Neural progenitor cell (in vitro differentiated cells): ENCODE measurements around the gene HES2. TPM values are rescaled to one million over a fixed set of nuclear protein-coding genes. Genes with fewer than 3 reads are reported as not detected.
A peak's percentile ranks its signal among the peaks of the same experiment; 100 is the strongest.

Source experiments
- DNase-seq: peaks from one replicate; pipeline ENCODE4 v3.0.0-alpha.2; 2016; ENCODE audit warnings: low spot score
- H2AFZ ChIP-seq: fragments of 200-600 bp; sonication (generic); replicated peaks from 2 replicates; pipeline ENCODE4 v1.6.1; 2016; ENCODE audit warnings: antibody characterized with exemption
- H3F3A ChIP-seq: fragments of 200-600 bp; sonication (generic); 2 replicates; pipeline ENCODE4 v1.6.1; 2016; ENCODE audit warnings: antibody characterized with exemption, low read depth
- H3K27ac ChIP-seq: fragments of 200-600 bp; sonication (generic); 2 replicates; pipeline ENCODE4 v1.5.1; 2016; ENCODE audit warnings: mild to moderate bottlenecking
- H3K27me3 ChIP-seq: fragments of 200-600 bp; sonication (generic); 2 replicates; pipeline ENCODE4 v1.6.1; 2016; ENCODE audit warnings: mild to moderate bottlenecking, moderate library complexity
- H3K36me3 ChIP-seq: fragments of 200-600 bp; sonication (generic); 2 replicates; pipeline ENCODE4 v1.5.1; 2016
- H3K4me1 ChIP-seq: fragments of 200-600 bp; sonication (generic); 2 replicates; pipeline ENCODE4 v1.6.1; 2016; ENCODE audit warnings: mixed run types
- H3K4me2 ChIP-seq: fragments of 200-600 bp; sonication (generic); 2 replicates; pipeline ENCODE4 v1.6.1; 2016
- H3K4me3 ChIP-seq: fragments of 200-600 bp; sonication (generic); 2 replicates; pipeline ENCODE4 v1.5.1; 2016
- H3K79me2 ChIP-seq: fragments of 200-600 bp; sonication (generic); 2 replicates; pipeline ENCODE4 v1.6.1; 2016; ENCODE audit warnings: low read depth
- H3K9ac ChIP-seq: fragments of 200-600 bp; sonication (generic); 2 replicates; pipeline ENCODE4 v1.6.1; 2016
- H3K9me3 ChIP-seq: fragments of 200-600 bp; sonication (generic); 2 replicates; pipeline ENCODE4 v1.5.1; 2016; ENCODE audit warnings: low read depth
- H4K20me1 ChIP-seq: fragments of 200-600 bp; sonication (generic); 2 replicates; pipeline ENCODE4 v1.6.1; 2016; ENCODE audit warnings: low read depth
- H3K27ac Mint-ChIP-seq: 3 replicates; pipeline ENCODE4 v1.8.0; 2021; ENCODE audit warnings: mixed read lengths
- H3K27me3 Mint-ChIP-seq: 2 replicates; pipeline ENCODE4 v1.8.0; 2022; ENCODE audit warnings: low read depth, mild to moderate bottlenecking, inconsistent platforms, moderate library complexity, mixed read lengths; ENCODE audit not compliant: insufficient read depth
- H3K36me3 Mint-ChIP-seq: 3 replicates; pipeline ENCODE4 v1.8.0; 2021; ENCODE audit warnings: mixed read lengths
- H3K4me1 Mint-ChIP-seq: 3 replicates; pipeline ENCODE4 v1.8.0; 2021; ENCODE audit warnings: mixed read lengths
- H3K4me3 Mint-ChIP-seq: 3 replicates; pipeline ENCODE4 v1.8.0; 2021; ENCODE audit warnings: mild to moderate bottlenecking, moderate library complexity, mixed read lengths
- H3K9me3 Mint-ChIP-seq: 3 replicates; pipeline ENCODE4 v1.8.0; 2020; ENCODE audit warnings: mixed read lengths
- EZH2 ChIP-seq: fragments of 200-600 bp; sonication (generic); IDR thresholded peaks from 2 replicates; pipeline ENCODE4 v1.6.1; 2017; ENCODE audit warnings: antibody characterized with exemption, mild to moderate bottlenecking, moderate library complexity
- EZH2phosphoT487 ChIP-seq: fragments of 200-600 bp; sonication (generic); IDR thresholded peaks from 2 replicates; pipeline ENCODE4 v1.6.1; 2017; ENCODE audit warnings: antibody characterized with exemption
- total RNA-seq: library from RNA; depleted of rRNA; stranded (reverse); fragments of >200 nt; gene quantifications from 2 replicates; pipeline ENCODE4 v1.2.3, GENCODE V29; 2015; ENCODE audit warnings: low replicate concordance
- TF ChIP-seq, protein P1 (sequence below): fragments of 200-600 bp; sonication (generic); IDR thresholded peaks from 2 replicates; pipeline ENCODE4 v1.5.1; 2017; ENCODE audit warnings: antibody characterized with exemption, mild to moderate bottlenecking

Gene HES2
- total RNA-seq, 1 donor from 2014 or later, result 0.04 TPM

DNA sequence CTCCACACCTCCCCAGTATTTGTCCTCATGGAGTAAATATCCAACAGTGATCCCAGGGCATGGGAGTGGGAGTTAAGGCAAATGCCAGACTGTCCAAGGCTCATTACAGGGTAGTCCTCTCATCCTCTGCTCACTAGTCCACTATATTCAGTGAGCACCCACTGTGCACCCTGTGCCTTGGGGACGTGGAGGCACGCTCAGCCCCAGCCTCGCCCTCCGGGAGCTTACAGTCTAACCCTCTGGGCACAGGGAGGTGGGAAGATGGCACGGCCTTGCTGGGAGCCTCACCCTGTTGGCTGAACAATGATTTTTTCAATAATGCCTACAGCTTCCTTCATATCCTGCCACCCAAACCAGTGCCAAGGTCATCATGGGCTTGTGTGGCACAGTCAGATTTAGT is 2.8 kb downstream of the HES2 start:
- H2AFZ ChIP-seq, result no peak overlapping the region
- no peak overlapping the region for H3K27ac Mint-ChIP-seq
- no peaks in the 10 kb centered on the region for H3K36me3 Mint-ChIP-seq
- H3K4me1 Mint-ChIP-seq, result peaks cover 7% of the 10 kb centered on the region
- no peak overlapping the region for H3K4me3 Mint-ChIP-seq
- H3K79me2 ChIP-seq, result no peaks in the 10 kb centered on the region
- H3K9me3 ChIP-seq, result no peaks in the 10 kb centered on the region
- peaks cover 25% of the 10 kb centered on the region for H3F3A ChIP-seq
- H3K4me2 ChIP-seq, result no peak overlapping the region
- H4K20me1 ChIP-seq, result peaks cover 34% of the 10 kb centered on the region
- H3K4me1 ChIP-seq, result peaks cover 24% of the 10 kb centered on the region
- DNase-seq, result no peak
- TF ChIP-seq EZH2 (no peak), EZH2phosphoT487 (no peak)
- TF ChIP-seq, protein P1, sequence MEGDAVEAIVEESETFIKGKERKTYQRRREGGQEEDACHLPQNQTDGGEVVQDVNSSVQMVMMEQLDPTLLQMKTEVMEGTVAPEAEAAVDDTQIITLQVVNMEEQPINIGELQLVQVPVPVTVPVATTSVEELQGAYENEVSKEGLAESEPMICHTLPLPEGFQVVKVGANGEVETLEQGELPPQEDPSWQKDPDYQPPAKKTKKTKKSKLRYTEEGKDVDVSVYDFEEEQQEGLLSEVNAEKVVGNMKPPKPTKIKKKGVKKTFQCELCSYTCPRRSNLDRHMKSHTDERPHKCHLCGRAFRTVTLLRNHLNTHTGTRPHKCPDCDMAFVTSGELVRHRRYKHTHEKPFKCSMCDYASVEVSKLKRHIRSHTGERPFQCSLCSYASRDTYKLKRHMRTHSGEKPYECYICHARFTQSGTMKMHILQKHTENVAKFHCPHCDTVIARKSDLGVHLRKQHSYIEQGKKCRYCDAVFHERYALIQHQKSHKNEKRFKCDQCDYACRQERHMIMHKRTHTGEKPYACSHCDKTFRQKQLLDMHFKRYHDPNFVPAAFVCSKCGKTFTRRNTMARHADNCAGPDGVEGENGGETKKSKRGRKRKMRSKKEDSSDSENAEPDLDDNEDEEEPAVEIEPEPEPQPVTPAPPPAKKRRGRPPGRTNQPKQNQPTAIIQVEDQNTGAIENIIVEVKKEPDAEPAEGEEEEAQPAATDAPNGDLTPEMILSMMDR, result no peak
- H3K9ac ChIP-seq, result no peak overlapping the region
- H3K36me3 ChIP-seq, result no peaks in the 10 kb centered on the region
- H3K27me3 ChIP-seq, result peaks cover 86% of the 10 kb centered on the region
- no peak overlapping the region for H3K27ac ChIP-seq
- peaks cover 2% of the 10 kb centered on the region for H3K9me3 Mint-ChIP-seq
- H3K4me3 ChIP-seq, result no peak overlapping the region
- peaks cover 61% of the 10 kb centered on the region for H3K27me3 Mint-ChIP-seq

DNA sequence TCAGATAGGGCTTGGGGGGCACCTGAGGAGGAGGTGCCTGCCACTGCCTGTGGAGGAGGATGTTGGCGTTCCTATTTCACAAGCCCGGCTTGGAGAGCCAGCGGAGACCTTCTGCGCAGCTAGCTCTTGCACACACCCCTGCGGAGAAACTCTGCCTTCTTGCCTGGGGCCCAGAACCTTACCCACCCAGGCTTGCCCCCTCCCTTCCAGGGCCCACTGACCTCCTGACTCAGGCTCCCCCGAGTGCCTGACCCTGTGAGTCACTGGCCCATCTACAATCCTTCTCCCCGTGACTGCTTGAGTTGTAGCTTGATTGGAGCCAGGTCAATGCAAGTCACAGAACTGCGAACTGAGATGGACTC is 3.4 kb downstream of the HES2 start:
- TF ChIP-seq EZH2 (no peak), EZH2phosphoT487 (no peak)
- TF ChIP-seq, protein P1, result no peak
- no peak overlapping the region for H3K4me3 Mint-ChIP-seq
- H3K4me1 Mint-ChIP-seq, result peaks cover 7% of the 10 kb centered on the region
- DNase-seq, result peak; percentile 1
- Histone ChIP-seq H3K4me2 (no peak overlapping the region), H3K4me1 (peaks cover 23% of the 10 kb centered on the region), H3K4me3 (no peak overlapping the region), H3K36me3 (no peaks in the 10 kb centered on the region), H2AFZ (no peak overlapping the region), H3F3A (peaks cover 21% of the 10 kb centered on the region), H3K27ac (no peak overlapping the region), H3K27me3 (peaks cover 80% of the 10 kb centered on the region), H3K9ac (no peak overlapping the region), H4K20me1 (peaks cover 29% of the 10 kb centered on the region), H3K9me3 (no peaks in the 10 kb centered on the region), H3K79me2 (no peaks in the 10 kb centered on the region)
- H3K36me3 Mint-ChIP-seq, result no peaks in the 10 kb centered on the region
- H3K27ac Mint-ChIP-seq, result no peak overlapping the region
- H3K27me3 Mint-ChIP-seq, result peaks cover 55% of the 10 kb centered on the region
- H3K9me3 Mint-ChIP-seq, result peaks cover 2% of the 10 kb centered on the region

DNA sequence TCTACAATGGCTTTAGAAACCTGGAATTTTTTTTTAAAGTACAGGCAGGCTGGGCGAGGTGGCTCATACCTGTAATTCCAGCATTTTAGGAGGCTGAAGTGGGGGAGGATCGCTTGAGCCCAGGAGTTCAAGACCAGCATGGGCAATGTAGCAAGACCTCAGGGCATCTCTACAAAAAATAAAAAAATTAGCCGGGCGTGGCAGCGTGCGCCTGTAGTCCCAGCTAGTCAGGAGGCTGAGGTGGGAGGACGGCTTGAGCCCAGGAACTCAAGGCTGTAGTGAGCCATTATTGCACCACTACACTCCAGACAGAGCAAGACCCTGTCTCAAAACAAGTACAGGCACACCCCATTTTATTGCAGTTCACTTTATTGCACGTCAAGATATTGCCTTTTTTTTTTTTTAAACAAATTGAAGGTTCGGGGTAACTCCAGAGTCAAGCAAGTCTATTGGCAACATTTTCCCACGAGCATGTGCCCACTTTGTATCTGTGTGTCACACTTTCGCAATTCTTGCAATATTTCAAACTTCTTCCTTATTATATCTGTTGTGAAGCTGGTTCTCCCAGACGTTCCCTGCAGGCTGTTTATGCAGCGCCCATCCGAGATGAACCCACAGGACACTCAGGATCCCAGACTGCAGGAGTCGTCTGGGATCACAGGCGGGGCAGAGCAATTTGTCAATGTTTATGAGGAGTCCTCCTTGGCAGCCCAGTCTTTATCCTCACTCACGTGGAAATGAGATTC is 4.7 kb downstream of the HES2 start:
- Mint-ChIP-seq H3K9me3 (peaks cover 2% of the 10 kb centered on the region), H3K36me3 (no peaks in the 10 kb centered on the region), H3K4me3 (no peak overlapping the region), H3K27ac (no peak overlapping the region), H3K27me3 (peaks cover 46% of the 10 kb centered on the region), H3K4me1 (peaks cover 5% of the 10 kb centered on the region)
- Histone ChIP-seq H3K9me3 (no peaks in the 10 kb centered on the region), H3K4me3 (no peak overlapping the region), H3K4me1 (peaks cover 11% of the 10 kb centered on the region), H3K4me2 (peak overlapping the region; percentile 18), H3K27ac (no peak overlapping the region), H3K27me3 (peaks cover 73% of the 10 kb centered on the region), H3K36me3 (no peaks in the 10 kb centered on the region), H3F3A (peaks cover 9% of the 10 kb centered on the region), H2AFZ (no peak overlapping the region), H3K9ac (no peak overlapping the region), H4K20me1 (peaks cover 16% of the 10 kb centered on the region), H3K79me2 (no peaks in the 10 kb centered on the region)
- TF ChIP-seq EZH2phosphoT487 (peak; percentile 3), EZH2 (no peak)
- TF ChIP-seq, protein P1, result no peak
- DNase-seq, result no peak
